GM23338 (cell line): Measurements from ENCODE around the gene MEP1A. TPM values are rescaled to one million over a fixed set of nuclear protein-coding genes. Genes with fewer than 3 reads are reported as not detected.

Source experiments
- ATAC-seq: fragments of 200-7000 bp; cut with Tn5 transposase; 3 replicates; pipeline ENCODE4 v1.9.1; 2020
- DNase-seq: peaks from one replicate; pipeline ENCODE4 v3.0.0-alpha.2; 2015; ENCODE audit warnings: low spot score
- H2AFZ ChIP-seq: fragments of 200-600 bp; sonication (generic); 2 replicates; pipeline ENCODE4 v1.8.0; 2016; ENCODE audit warnings: antibody characterized with exemption, mild to moderate bottlenecking, moderate library complexity
- H3F3A ChIP-seq: fragments of 200-600 bp; sonication (generic); replicated peaks from 2 replicates; pipeline ENCODE4 v1.8.0; 2017; ENCODE audit warnings: antibody characterized with exemption, mixed run types, low read depth
- H3K27ac ChIP-seq: fragments of 200-600 bp; sonication (generic); 2 replicates; pipeline ENCODE4 v1.6.1; 2016; ENCODE audit warnings: low read depth
- H3K27me3 ChIP-seq: fragments of 200-600 bp; sonication (generic); 2 replicates; pipeline ENCODE4 v1.8.0; 2016; ENCODE audit warnings: mild to moderate bottlenecking, mixed run types, moderate library complexity; ENCODE audit not compliant: insufficient read depth
- H3K36me3 ChIP-seq: fragments of 200-600 bp; sonication (generic); 2 replicates; pipeline ENCODE4 v1.8.0; 2016; ENCODE audit warnings: mild to moderate bottlenecking; ENCODE audit not compliant: insufficient read depth
- H3K4me1 ChIP-seq: fragments of 200-600 bp; sonication (generic); 2 replicates; pipeline ENCODE4 v1.8.0; 2016; ENCODE audit warnings: mild to moderate bottlenecking, moderate library complexity; ENCODE audit not compliant: insufficient read depth
- H3K4me2 ChIP-seq: fragments of 200-600 bp; sonication (generic); 2 replicates; pipeline ENCODE4 v1.7.1; 2017; ENCODE audit warnings: mixed run types
- H3K4me3 ChIP-seq: fragments of 200-600 bp; sonication (generic); 2 replicates; pipeline ENCODE4 v1.6.1; 2016; ENCODE audit warnings: mixed run types
- H3K79me2 ChIP-seq: fragments of 200-600 bp; sonication (generic); replicated peaks from 2 replicates; pipeline ENCODE4 v1.8.0; 2017; ENCODE audit warnings: mild to moderate bottlenecking; ENCODE audit not compliant: insufficient read depth
- H3K9me2 ChIP-seq: fragments of 200-600 bp; sonication (generic); 2 replicates; pipeline ENCODE4 v1.8.0; 2017; ENCODE audit not compliant: insufficient read depth
- H4K20me1 ChIP-seq: fragments of 200-600 bp; sonication (generic); replicated peaks from 2 replicates; pipeline ENCODE4 v1.8.0; 2017; ENCODE audit warnings: mild to moderate bottlenecking; ENCODE audit not compliant: insufficient read depth
- H3K27ac Mint-ChIP-seq: 2 replicates; pipeline ENCODE4 v1.8.0; 2020; ENCODE audit warnings: inconsistent platforms, mild to moderate bottlenecking, moderate library complexity, mixed read lengths
- H3K27me3 Mint-ChIP-seq: 3 replicates; pipeline ENCODE4 v1.8.0; 2022; ENCODE audit warnings: low read depth, mild to moderate bottlenecking, moderate library complexity, mixed read lengths, inconsistent platforms; ENCODE audit not compliant: insufficient read depth, poor library complexity
- H3K36me3 Mint-ChIP-seq: 3 replicates; pipeline ENCODE4 v1.8.0; 2021; ENCODE audit warnings: low read depth, mild to moderate bottlenecking, inconsistent platforms, moderate library complexity, mixed read lengths
- H3K4me1 Mint-ChIP-seq: 3 replicates; pipeline ENCODE4 v1.8.0; 2020; ENCODE audit warnings: mild to moderate bottlenecking, inconsistent platforms, mixed read lengths
- H3K4me3 Mint-ChIP-seq: 3 replicates; pipeline ENCODE4 v1.8.0; 2021; ENCODE audit warnings: moderate library complexity, mild to moderate bottlenecking, inconsistent platforms, mixed read lengths
- H3K9me3 Mint-ChIP-seq: 3 replicates; pipeline ENCODE4 v1.8.0; 2020; ENCODE audit warnings: moderate library complexity, mild to moderate bottlenecking, inconsistent platforms, mixed read lengths
- CREB1 ChIP-seq: fragments of 250-450 bp; sonication (Bioruptor Pico); IDR thresholded peaks from 2 replicates; pipeline ENCODE4 v1.5.0; 2020; ENCODE audit warnings: low read depth, mild to moderate bottlenecking, moderate library complexity
- EZH2 ChIP-seq: fragments of 200-600 bp; sonication (generic); IDR thresholded peaks from one replicate; pipeline ENCODE4 v1.8.0; 2017; ENCODE audit warnings: antibody characterized with exemption, mild to moderate bottlenecking, low read depth; ENCODE audit not compliant: unreplicated experiment
- EZH2phosphoT487 ChIP-seq: fragments of 200-600 bp; sonication (generic); IDR thresholded peaks from one replicate; pipeline ENCODE4 v1.8.1; 2018; ENCODE audit warnings: antibody characterized with exemption; ENCODE audit not compliant: unreplicated experiment
- JUNB ChIP-seq: IDR thresholded peaks from one replicate; pipeline ENCODE4 v1.6.1; 2016; ENCODE audit warnings: antibody characterized with exemption; ENCODE audit not compliant: unreplicated experiment
- NANOG ChIP-seq: IDR thresholded peaks from 2 replicates; pipeline ENCODE4 v1.6.1; 2016; ENCODE audit warnings: antibody characterized with exemption, borderline replicate concordance
- POLR2AphosphoS5 ChIP-seq: IDR thresholded peaks from 2 replicates; pipeline ENCODE4 v1.6.1; 2016; ENCODE audit warnings: antibody characterized with exemption, low read depth
- STAT1 ChIP-seq: IDR thresholded peaks from one replicate; pipeline ENCODE4 v1.6.1; 2016; ENCODE audit warnings: antibody characterized with exemption; ENCODE audit not compliant: unreplicated experiment
- ZNF114 ChIP-seq: fragments of 250-450 bp; sonication (Bioruptor Pico); IDR thresholded peaks from 2 replicates; pipeline ENCODE4 v1.5.0; 2020; ENCODE audit warnings: mild to moderate bottlenecking, moderate library complexity
- ZNF331 ChIP-seq: fragments of 250-450 bp; sonication (Bioruptor Pico); IDR thresholded peaks from 2 replicates; pipeline ENCODE4 v1.5.0; 2020; ENCODE audit warnings: low read depth, mild to moderate bottlenecking, moderate library complexity
- polyA plus RNA-seq: library from polyadenylated mRNA; unstranded; fragments of >200 nt; fragmentation: Nextera tagmentation; extraction: Ambion mirVana; gene quantifications from 2 replicates; pipeline ENCODE4 v1.2.1, GENCODE V29; 2016
- total RNA-seq: library from RNA; depleted of rRNA; stranded (reverse); fragments of >200 nt; shearing (Covaris generic); gene quantifications from 2 replicates; pipeline ENCODE4 v1.2.3, GENCODE V29; 2014
- TF ChIP-seq, protein P1 (sequence below): IDR thresholded peaks from 2 replicates; pipeline ENCODE4 v1.6.1; 2016; ENCODE audit warnings: antibody characterized with exemption
- TF ChIP-seq, protein P2 (sequence below), 2 experiments: fragments of 200-600 bp in 1 of 2; sonication (generic) in 1 of 2; conservative IDR thresholded peaks; 2 replicates each; pipeline versions ENCODE4 v1.5.1 to v1.6.1; 2016 to 2017; ENCODE audit warnings: antibody characterized with exemption in 2 of 2, low read depth in 2 of 2, mild to moderate bottlenecking in 2 of 2, moderate library complexity in 1 of 2
- TF ChIP-seq, protein P3 (sequence below): fragments of 250-450 bp; sonication (Bioruptor Pico); IDR thresholded peaks from 2 replicates; pipeline ENCODE4 v1.5.0; 2020; ENCODE audit warnings: mild to moderate bottlenecking, moderate library complexity
- TF ChIP-seq, protein P4 (sequence below): IDR thresholded peaks from one replicate; pipeline ENCODE4 v1.6.1; 2018; ENCODE audit warnings: antibody characterized with exemption; ENCODE audit not compliant: unreplicated experiment

MEP1A gene
- total and polyA plus RNA-seq, 2 experiments from 2014 or later: not detected

DNA sequence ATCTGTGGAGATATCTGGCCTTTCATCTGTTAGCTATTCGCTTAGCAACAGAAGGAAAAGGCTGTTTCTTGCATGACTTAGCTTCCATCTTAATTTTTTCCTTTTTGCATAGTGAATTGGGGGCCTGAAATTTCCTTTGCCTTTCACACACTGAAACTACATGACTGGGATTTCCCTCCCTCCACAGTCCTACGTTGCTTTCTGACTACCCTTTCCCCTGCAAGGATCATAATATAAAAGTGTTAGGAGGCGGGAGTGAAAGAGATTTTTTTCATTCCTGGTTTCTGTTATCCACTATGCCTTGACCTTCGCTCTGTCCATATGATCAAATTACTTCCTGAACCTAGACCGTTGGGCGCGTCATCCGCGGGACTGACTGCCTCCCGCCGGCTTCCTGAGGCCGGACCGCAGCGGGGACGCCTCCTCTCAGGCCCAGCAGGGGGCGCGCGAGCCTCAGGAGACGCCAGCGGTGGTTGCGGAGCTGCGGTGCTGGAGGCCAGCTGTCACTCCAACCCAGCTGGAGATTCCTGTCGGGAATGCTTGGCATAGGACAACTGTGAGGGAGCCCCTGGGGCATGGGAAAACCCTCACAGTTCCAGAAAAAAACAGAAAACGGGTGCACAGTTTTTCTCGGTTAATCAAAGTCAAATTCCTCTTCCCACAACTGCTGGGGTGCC is 55.6 kb downstream of the MEP1A start (continued):
- no peak for TF ChIP-seq POLR2AphosphoS5
- TF ChIP-seq CREB1 (CRISPR knock-in tag): peak; percentile 50

DNA sequence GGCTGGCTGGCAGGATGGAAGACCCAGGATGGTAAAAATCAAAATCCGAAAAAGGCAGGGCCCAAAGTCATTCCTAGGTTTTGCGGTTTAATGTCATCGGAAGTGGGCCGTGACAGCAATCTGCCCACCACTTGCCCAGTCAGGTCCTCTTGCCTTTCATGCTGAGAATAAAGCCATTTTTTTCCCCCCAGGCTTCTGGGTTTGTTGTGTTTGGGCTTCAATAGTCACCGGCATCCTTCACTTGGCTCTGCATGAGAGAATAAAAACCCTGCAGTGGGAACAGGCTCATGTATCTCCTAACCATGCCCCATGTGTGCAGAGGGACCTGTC is 56.1 kb downstream of the MEP1A start:
- Mint-ChIP-seq H3K9me3 (no peaks in the 10 kb centered on the region), H3K4me1 (peaks cover 21% of the 10 kb centered on the region), H3K27ac (no peak overlapping the region), H3K27me3 (peaks cover 2% of the 10 kb centered on the region), H3K4me3 (no peak overlapping the region), H3K36me3 (no peaks in the 10 kb centered on the region)
- ATAC-seq (peak; percentile 12; the same call in 2 of the 3 replicates), DNase-seq (no peak)
- Histone ChIP-seq H3K36me3 (no peaks in the 10 kb centered on the region), H3K4me2 (peak overlapping the region; percentile 68), H3K4me3 (no peak overlapping the region), H2AFZ (no peak overlapping the region), H4K20me1 (no peaks in the 10 kb centered on the region), H3F3A (no peaks in the 10 kb centered on the region), H3K79me2 (no peaks in the 10 kb centered on the region), H3K9me2 (no peaks in the 10 kb centered on the region), H3K4me1 (peaks cover 5% of the 10 kb centered on the region; the same call in 1 of the 2 replicates), H3K27ac (no peak overlapping the region), H3K27me3 (peaks cover 10% of the 10 kb centered on the region; the same call in 1 of the 2 replicates)
- TF ChIP-seq, protein P1, sequence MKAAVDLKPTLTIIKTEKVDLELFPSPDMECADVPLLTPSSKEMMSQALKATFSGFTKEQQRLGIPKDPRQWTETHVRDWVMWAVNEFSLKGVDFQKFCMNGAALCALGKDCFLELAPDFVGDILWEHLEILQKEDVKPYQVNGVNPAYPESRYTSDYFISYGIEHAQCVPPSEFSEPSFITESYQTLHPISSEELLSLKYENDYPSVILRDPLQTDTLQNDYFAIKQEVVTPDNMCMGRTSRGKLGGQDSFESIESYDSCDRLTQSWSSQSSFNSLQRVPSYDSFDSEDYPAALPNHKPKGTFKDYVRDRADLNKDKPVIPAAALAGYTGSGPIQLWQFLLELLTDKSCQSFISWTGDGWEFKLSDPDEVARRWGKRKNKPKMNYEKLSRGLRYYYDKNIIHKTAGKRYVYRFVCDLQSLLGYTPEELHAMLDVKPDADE: no peak
- no peak for TF ChIP-seq JUNB
- TF ChIP-seq, protein P2, sequence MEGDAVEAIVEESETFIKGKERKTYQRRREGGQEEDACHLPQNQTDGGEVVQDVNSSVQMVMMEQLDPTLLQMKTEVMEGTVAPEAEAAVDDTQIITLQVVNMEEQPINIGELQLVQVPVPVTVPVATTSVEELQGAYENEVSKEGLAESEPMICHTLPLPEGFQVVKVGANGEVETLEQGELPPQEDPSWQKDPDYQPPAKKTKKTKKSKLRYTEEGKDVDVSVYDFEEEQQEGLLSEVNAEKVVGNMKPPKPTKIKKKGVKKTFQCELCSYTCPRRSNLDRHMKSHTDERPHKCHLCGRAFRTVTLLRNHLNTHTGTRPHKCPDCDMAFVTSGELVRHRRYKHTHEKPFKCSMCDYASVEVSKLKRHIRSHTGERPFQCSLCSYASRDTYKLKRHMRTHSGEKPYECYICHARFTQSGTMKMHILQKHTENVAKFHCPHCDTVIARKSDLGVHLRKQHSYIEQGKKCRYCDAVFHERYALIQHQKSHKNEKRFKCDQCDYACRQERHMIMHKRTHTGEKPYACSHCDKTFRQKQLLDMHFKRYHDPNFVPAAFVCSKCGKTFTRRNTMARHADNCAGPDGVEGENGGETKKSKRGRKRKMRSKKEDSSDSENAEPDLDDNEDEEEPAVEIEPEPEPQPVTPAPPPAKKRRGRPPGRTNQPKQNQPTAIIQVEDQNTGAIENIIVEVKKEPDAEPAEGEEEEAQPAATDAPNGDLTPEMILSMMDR (conservative IDR thresholded peaks at IDR 0.05; ENCODE audit: low read depth in 2 of 2): no peak
- TF ChIP-seq, protein P3, sequence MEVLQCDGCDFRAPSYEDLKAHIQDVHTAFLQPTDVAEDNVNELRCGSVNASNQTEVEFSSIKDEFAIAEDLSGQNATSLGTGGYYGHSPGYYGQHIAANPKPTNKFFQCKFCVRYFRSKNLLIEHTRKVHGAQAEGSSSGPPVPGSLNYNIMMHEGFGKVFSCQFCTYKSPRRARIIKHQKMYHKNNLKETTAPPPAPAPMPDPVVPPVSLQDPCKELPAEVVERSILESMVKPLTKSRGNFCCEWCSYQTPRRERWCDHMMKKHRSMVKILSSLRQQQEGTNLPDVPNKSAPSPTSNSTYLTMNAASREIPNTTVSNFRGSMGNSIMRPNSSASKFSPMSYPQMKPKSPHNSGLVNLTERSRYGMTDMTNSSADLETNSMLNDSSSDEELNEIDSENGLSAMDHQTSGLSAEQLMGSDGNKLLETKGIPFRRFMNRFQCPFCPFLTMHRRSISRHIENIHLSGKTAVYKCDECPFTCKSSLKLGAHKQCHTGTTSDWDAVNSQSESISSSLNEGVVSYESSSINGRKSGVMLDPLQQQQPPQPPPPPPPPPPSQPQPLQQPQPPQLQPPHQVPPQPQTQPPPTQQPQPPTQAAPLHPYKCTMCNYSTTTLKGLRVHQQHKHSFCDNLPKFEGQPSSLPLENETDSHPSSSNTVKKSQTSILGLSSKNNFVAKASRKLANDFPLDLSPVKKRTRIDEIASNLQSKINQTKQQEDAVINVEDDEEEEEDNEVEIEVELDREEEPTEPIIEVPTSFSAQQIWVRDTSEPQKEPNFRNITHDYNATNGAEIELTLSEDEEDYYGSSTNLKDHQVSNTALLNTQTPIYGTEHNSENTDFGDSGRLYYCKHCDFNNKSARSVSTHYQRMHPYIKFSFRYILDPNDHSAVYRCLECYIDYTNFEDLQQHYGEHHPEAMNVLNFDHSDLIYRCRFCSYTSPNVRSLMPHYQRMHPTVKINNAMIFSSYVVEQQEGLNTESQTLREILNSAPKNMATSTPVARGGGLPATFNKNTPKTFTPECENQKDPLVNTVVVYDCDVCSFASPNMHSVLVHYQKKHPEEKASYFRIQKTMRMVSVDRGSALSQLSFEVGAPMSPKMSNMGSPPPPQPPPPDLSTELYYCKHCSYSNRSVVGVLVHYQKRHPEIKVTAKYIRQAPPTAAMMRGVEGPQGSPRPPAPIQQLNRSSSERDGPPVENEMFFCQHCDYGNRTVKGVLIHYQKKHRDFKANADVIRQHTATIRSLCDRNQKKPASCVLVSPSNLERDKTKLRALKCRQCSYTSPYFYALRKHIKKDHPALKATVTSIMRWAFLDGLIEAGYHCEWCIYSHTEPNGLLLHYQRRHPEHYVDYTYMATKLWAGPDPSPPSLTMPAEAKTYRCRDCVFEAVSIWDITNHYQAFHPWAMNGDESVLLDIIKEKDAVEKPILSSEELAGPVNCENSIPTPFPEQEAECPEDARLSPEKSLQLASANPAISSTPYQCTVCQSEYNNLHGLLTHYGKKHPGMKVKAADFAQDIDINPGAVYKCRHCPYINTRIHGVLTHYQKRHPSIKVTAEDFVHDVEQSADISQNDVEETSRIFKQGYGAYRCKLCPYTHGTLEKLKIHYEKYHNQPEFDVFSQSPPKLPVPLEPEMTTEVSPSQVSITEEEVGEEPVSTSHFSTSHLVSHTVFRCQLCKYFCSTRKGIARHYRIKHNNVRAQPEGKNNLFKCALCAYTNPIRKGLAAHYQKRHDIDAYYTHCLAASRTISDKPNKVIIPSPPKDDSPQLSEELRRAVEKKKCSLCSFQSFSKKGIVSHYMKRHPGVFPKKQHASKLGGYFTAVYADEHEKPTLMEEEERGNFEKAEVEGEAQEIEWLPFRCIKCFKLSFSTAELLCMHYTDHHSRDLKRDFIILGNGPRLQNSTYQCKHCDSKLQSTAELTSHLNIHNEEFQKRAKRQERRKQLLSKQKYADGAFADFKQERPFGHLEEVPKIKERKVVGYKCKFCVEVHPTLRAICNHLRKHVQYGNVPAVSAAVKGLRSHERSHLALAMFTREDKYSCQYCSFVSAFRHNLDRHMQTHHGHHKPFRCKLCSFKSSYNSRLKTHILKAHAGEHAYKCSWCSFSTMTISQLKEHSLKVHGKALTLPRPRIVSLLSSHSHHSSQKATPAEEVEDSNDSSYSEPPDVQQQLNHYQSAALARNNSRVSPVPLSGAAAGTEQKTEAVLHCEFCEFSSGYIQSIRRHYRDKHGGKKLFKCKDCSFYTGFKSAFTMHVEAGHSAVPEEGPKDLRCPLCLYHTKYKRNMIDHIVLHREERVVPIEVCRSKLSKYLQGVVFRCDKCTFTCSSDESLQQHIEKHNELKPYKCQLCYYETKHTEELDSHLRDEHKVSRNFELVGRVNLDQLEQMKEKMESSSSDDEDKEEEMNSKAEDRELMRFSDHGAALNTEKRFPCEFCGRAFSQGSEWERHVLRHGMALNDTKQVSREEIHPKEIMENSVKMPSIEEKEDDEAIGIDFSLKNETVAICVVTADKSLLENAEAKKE (CRISPR knock-in tag): no peak
- TF ChIP-seq, protein P4, sequence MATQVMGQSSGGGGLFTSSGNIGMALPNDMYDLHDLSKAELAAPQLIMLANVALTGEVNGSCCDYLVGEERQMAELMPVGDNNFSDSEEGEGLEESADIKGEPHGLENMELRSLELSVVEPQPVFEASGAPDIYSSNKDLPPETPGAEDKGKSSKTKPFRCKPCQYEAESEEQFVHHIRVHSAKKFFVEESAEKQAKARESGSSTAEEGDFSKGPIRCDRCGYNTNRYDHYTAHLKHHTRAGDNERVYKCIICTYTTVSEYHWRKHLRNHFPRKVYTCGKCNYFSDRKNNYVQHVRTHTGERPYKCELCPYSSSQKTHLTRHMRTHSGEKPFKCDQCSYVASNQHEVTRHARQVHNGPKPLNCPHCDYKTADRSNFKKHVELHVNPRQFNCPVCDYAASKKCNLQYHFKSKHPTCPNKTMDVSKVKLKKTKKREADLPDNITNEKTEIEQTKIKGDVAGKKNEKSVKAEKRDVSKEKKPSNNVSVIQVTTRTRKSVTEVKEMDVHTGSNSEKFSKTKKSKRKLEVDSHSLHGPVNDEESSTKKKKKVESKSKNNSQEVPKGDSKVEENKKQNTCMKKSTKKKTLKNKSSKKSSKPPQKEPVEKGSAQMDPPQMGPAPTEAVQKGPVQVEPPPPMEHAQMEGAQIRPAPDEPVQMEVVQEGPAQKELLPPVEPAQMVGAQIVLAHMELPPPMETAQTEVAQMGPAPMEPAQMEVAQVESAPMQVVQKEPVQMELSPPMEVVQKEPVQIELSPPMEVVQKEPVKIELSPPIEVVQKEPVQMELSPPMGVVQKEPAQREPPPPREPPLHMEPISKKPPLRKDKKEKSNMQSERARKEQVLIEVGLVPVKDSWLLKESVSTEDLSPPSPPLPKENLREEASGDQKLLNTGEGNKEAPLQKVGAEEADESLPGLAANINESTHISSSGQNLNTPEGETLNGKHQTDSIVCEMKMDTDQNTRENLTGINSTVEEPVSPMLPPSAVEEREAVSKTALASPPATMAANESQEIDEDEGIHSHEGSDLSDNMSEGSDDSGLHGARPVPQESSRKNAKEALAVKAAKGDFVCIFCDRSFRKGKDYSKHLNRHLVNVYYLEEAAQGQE: no peak
- TF ChIP-seq ZNF114 (CRISPR knock-in tag): no peak
- TF ChIP-seq NANOG: no peak
- no peak for TF ChIP-seq POLR2AphosphoS5
- no peak for TF ChIP-seq STAT1
- no peak for TF ChIP-seq EZH2phosphoT487
- TF ChIP-seq ZNF331 (CRISPR knock-in tag): no peak
- no peak for TF ChIP-seq CREB1 (CRISPR knock-in tag)
- no peak for TF ChIP-seq EZH2
